ENCODE measurements around the gene GALNT3.

Gene GALNT3

DNA sequence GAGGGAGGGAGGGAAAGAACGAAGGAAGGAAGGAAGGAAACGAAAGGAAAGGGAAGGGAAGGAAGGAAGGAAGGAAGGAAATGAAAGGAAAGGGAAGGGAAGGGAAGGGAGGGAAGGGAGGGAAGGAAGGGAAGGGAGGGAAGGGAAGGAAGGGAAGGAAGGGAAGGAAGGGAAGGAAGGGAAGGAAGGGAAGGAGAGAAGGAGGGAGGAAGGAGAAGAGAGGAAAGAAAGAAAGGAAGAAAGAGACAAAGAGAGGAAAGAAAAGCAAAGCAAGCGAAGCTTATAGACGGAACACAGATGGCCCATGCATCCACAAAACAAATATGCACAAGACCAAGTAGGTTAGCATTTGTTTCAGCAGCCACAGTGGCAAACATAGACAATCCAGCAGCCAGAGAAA is 20.4 kb upstream of the GALNT3 start:
- TF ChIP-seq, protein P1, sequence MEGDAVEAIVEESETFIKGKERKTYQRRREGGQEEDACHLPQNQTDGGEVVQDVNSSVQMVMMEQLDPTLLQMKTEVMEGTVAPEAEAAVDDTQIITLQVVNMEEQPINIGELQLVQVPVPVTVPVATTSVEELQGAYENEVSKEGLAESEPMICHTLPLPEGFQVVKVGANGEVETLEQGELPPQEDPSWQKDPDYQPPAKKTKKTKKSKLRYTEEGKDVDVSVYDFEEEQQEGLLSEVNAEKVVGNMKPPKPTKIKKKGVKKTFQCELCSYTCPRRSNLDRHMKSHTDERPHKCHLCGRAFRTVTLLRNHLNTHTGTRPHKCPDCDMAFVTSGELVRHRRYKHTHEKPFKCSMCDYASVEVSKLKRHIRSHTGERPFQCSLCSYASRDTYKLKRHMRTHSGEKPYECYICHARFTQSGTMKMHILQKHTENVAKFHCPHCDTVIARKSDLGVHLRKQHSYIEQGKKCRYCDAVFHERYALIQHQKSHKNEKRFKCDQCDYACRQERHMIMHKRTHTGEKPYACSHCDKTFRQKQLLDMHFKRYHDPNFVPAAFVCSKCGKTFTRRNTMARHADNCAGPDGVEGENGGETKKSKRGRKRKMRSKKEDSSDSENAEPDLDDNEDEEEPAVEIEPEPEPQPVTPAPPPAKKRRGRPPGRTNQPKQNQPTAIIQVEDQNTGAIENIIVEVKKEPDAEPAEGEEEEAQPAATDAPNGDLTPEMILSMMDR (conservative IDR thresholded peaks at IDR 0.05; ENCODE audit: low read length) = no peak
- DNase-seq (ENCODE audit: low read depth) = no peak
- H3K4me3 ChIP-seq (ENCODE audit: low read length) = no peak overlapping the region

DNA sequence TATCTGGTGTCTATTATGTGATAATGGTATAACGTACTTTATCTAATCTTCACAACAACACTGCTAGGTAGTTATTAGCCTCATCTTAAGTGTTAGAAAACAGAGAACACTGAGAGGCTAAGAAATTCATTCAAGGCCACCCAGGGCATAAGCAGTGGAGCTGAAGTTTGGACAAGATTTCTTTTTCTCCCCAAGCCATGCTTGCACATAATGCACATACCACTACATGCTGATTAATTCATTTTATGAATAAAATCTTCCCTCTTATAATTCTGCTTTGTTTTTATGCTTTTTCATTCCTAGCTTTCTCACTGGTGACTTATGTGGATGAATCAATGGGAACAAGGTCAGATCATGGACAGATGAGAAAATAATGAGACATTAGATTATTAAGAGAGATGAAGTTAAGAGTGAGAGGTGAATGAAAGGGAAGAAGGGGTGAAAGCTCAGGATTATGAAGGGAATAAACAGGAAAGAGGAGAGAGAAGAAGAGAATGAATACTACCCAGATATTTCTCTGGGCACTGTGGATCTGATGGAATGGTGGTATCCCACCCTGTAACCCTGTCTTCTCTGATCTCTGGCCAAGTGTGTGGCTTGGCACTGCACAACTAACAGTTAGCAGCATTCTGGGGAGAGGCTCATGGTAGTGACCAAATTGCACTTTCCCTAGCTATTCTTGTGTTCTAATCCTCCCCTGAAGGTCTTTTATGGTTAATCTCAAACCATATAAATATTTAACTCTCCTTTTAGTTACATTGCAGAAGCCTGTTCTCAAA is 17.7 kb upstream of the GALNT3 start:
- no peak overlapping the region for H3K4me3 ChIP-seq (ENCODE audit: low read length)
- no peak for DNase-seq (ENCODE audit: low read depth)
- TF ChIP-seq, protein P1 (conservative IDR thresholded peaks at IDR 0.05; ENCODE audit: low read length) = no peak

DNA sequence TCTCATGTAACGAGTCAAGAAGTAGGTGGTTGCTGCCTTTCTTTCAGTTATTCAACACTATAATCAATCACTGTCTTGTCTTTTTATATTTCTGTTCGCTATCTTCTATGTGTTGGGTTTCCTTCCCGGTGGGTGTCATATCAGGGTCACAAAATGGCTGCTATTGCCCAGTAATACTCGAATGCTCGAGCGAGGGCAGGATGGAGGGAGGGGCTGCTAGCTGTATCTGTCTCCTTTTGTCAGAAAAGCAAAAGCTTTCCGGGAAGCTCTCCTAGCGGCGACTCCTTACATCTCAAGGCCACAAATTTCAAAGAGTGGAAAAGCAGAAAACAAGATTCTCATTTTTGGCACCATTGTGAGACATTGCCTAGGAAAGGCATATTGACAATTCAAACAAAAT is 16.4 kb upstream of the GALNT3 start:
- no peak for DNase-seq (ENCODE audit: low read depth)
- TF ChIP-seq, protein P1 (conservative IDR thresholded peaks at IDR 0.05; ENCODE audit: low read length) = no peak
- H3K4me3 ChIP-seq (ENCODE audit: low read length) = no peak overlapping the region

DNA sequence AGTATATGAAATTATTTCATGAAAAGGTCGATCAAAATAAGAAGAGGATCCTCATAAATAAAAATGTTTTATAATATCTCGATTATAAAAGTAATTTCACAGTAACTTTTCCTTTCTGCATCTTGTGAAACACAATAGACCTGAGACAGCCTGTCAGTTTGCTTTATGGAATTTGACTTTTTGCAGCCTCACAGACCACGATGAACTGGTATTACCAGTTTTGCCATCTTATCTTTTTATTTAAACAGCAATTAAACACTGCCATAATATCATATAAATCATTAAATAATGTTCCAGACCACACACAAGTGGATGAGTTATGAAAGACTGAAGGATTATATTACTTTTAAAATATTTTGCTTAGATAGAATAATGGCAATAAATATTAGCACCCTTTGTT is 10.7 kb upstream of the GALNT3 start:
- H3K4me3 ChIP-seq (ENCODE audit: low read length) = no peak overlapping the region
- TF ChIP-seq, protein P1 (conservative IDR thresholded peaks at IDR 0.05; ENCODE audit: low read length) = no peak
- no peak for DNase-seq (ENCODE audit: low read depth)

DNA sequence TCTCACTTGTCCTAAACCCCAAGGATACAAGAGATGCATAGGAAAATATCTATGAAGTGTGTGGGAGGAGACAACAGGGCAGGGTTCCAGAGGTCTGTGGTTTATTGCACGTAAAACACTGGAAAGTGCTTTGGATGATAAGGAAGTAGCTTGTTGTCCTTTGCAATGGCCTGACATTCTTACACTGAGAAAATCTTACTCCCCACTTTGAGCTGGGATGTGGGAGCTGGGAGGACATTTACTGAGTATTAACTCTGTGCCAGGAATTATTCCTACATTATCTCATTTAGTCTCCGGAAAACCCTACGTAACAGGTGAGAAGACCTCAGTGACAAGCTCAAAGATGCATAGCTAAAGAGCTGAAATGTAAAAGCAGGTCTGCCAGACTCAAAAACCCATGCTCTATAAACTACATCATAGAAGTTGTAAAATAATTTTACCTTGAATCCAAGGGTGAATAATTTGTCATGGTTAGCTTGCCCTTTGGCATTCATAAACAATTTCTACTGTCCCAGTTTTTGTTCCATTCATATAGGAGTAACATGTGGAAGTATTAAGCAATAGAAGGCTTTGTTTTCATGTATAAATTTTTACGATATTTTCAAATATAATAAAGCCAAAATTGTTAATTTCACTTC is 9.2 kb upstream of the GALNT3 start:
- H3K4me3 ChIP-seq (ENCODE audit: low read length) = no peak overlapping the region
- no peak for DNase-seq (ENCODE audit: low read depth)
- TF ChIP-seq, protein P1 (conservative IDR thresholded peaks at IDR 0.05; ENCODE audit: low read length) = no peak

DNA sequence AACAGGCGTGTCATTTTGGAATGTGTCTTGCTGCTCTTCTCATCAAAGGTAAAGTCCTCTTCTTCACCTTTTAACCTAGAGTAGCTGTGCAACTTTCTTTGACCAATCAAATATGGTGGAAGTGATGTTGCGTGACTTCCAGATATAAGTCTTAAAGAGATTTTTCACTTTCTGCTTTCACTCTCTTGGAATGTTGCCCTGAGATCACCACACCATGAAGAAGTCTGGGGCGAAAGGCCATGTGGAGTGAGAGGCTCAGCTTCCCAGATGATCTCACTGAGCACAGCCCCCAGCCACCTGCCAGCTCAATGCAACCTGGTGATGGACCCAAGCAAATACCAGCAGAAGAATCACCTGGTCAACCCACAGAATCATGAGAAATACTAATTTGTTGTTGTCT is 7.1 kb upstream of the GALNT3 start:
- TF ChIP-seq, protein P1 (conservative IDR thresholded peaks at IDR 0.05; ENCODE audit: low read length) = no peak
- H3K4me3 ChIP-seq (ENCODE audit: low read length) = no peak overlapping the region

More for the DNA sequence above, 7.1 kb upstream of the GALNT3 start:
- DNase-seq (ENCODE audit: low read depth) = no peak

All from AG10803 (cell line).